ENCODE data around the gene SPOPL. TPM values are rescaled to one million over a fixed set of nuclear protein-coding genes. Genes with fewer than 3 reads are reported as not detected.

SPOPL gene
- total RNA-seq, 1 experiment from 2014 or later = 40.8 TPM

- intact Hi-C loops (cut with micrococcal nuclease; ENCODE audit: unreplicated experiment) = loop anchor here (10.0 kb wide), 5 partner anchors 215 to 575 kb away; no protein-coding TSS in a partner anchor
- DNase-seq = no peak
- BruUV-seq (replicated peaks) = no TSS peak
These were observed 1.9 kb upstream of the SPOPL start for GRCh38 chr2:138499684-138500083.

GRCh38 chr2:138500592-138501424 lies 762 bp upstream of the SPOPL start:
- Mint-ChIP-seq H3K9me3 (ENCODE audit: low read depth, unreplicated experiment) (no peaks in the 10 kb centered on the region), H3K4me3 (ENCODE audit: low read depth, unreplicated experiment) (peak overlapping the region; percentile 86), H3K27ac (ENCODE audit: unreplicated experiment) (peak overlapping the region; percentile 80), H3K36me3 (ENCODE audit: insufficient read depth, unreplicated experiment) (peaks cover 28% of the 10 kb centered on the region), H3K4me1 (ENCODE audit: low read depth, unreplicated experiment) (peaks cover 13% of the 10 kb centered on the region), H3K27me3 (ENCODE audit: unreplicated experiment) (no peaks in the 10 kb centered on the region)
- CTCF ChIA-PET = interaction anchor here (0.8 kb wide), 1 partner anchor 22 kb away, joined by 3 read pairs; no protein-coding TSS in a partner anchor
- no peak for TF ChIP-seq CTCF (IDR thresholded peaks at IDR 0.05; ENCODE audit: unreplicated experiment)
- TSS peak; percentile 50 for BruUV-seq (replicated peaks)
- intact Hi-C loops (cut with micrococcal nuclease; ENCODE audit: unreplicated experiment) = loop anchor here (1.0 to 10.0 kb wide), 6 partner anchors 75 to 576 kb away; no protein-coding TSS in a partner anchor
- DNase-seq = peak; percentile 26

More at GRCh38 chr2:138499684-138500083, 1.9 kb upstream of the SPOPL start:
- H3K36me3 Mint-ChIP-seq (ENCODE audit: insufficient read depth, unreplicated experiment) = peaks cover 28% of the 10 kb centered on the region
- CTCF ChIA-PET = no interaction called here
- no peak overlapping the region for H3K27ac Mint-ChIP-seq (ENCODE audit: unreplicated experiment)
- H3K9me3 Mint-ChIP-seq (ENCODE audit: low read depth, unreplicated experiment) = no peaks in the 10 kb centered on the region
- H3K27me3 Mint-ChIP-seq (ENCODE audit: unreplicated experiment) = no peaks in the 10 kb centered on the region
- no peak for TF ChIP-seq CTCF (IDR thresholded peaks at IDR 0.05; ENCODE audit: unreplicated experiment)
- peaks cover 16% of the 10 kb centered on the region for H3K4me1 Mint-ChIP-seq (ENCODE audit: low read depth, unreplicated experiment)
- H3K4me3 Mint-ChIP-seq (ENCODE audit: low read depth, unreplicated experiment) = no peak overlapping the region

GRCh38 chr2:138502255-138503086 lies 901 bp downstream of the SPOPL start:
- intact Hi-C loops (cut with micrococcal nuclease; ENCODE audit: unreplicated experiment) = loop anchor here (1.0 to 10.0 kb wide), 6 partner anchors 80 to 578 kb away; no protein-coding TSS in a partner anchor
- Mint-ChIP-seq H3K36me3 (ENCODE audit: insufficient read depth, unreplicated experiment) (peaks cover 28% of the 10 kb centered on the region), H3K27ac (ENCODE audit: unreplicated experiment) (peak overlapping the region; percentile 87), H3K27me3 (ENCODE audit: unreplicated experiment) (no peaks in the 10 kb centered on the region), H3K4me3 (ENCODE audit: low read depth, unreplicated experiment) (peak overlapping the region; percentile 86), H3K9me3 (ENCODE audit: low read depth, unreplicated experiment) (no peaks in the 10 kb centered on the region), H3K4me1 (ENCODE audit: low read depth, unreplicated experiment) (peaks cover 23% of the 10 kb centered on the region)
- no peak for TF ChIP-seq CTCF (IDR thresholded peaks at IDR 0.05; ENCODE audit: unreplicated experiment)
- CTCF ChIA-PET = interaction anchor here (1.3 kb wide), 1 partner anchor 13 kb away, joined by 4 read pairs; no protein-coding TSS in a partner anchor
- DNase-seq = no peak
- TSS peak; percentile 43 for BruUV-seq (replicated peaks)

- intact Hi-C loops (cut with micrococcal nuclease; ENCODE audit: unreplicated experiment) = loop anchor here (10.0 kb wide), 5 partner anchors 212 to 578 kb away; no protein-coding TSS in a partner anchor
- H3K9me3 Mint-ChIP-seq (ENCODE audit: low read depth, unreplicated experiment) = no peaks in the 10 kb centered on the region
- peaks cover 24% of the 10 kb centered on the region for H3K4me1 Mint-ChIP-seq (ENCODE audit: low read depth, unreplicated experiment)
- no peak overlapping the region for H3K27ac Mint-ChIP-seq (ENCODE audit: unreplicated experiment)
- no peak for DNase-seq
- BruUV-seq (replicated peaks) = no TSS peak
- CTCF ChIA-PET = interaction anchor here (1.3 kb wide), 1 partner anchor 13 kb away, joined by 4 read pairs; no protein-coding TSS in a partner anchor
- H3K27me3 Mint-ChIP-seq (ENCODE audit: unreplicated experiment) = no peaks in the 10 kb centered on the region
- H3K4me3 Mint-ChIP-seq (ENCODE audit: low read depth, unreplicated experiment) = peak overlapping the region; percentile 86
- no peak for TF ChIP-seq CTCF (IDR thresholded peaks at IDR 0.05; ENCODE audit: unreplicated experiment)
- peaks cover 28% of the 10 kb centered on the region for H3K36me3 Mint-ChIP-seq (ENCODE audit: insufficient read depth, unreplicated experiment)
These were observed 1.5 kb downstream of the SPOPL start for GRCh38 chr2:138503087-138503442.

Measured in Calu3 (cell line).